Heart left ventricle (tissue), 16 donors: ENCODE measurements around the gene CSNK1G1. TPM values are rescaled to one million over a fixed set of nuclear protein-coding genes. Genes with fewer than 3 reads are reported as not detected.

Source experiments
- ATAC-seq, 4 donors: fragments of 200-7000 bp; cut with Tn5 transposase; one replicate each; pipeline ENCODE4 v1.9.1; 2020 to 2022; ENCODE audit warnings: moderate library complexity in 4 of 4, mild to moderate bottlenecking in 3 of 4, moderate number of reproducible peaks in 1 of 4
- DNase-seq, 5 donors: peaks; one replicate each; pipeline ENCODE4 v3.0.0-alpha.2; 2020
- H3K27ac ChIP-seq, 12 donors: fragments of 200-600 bp; sonication (generic) in 4 of 12; one replicate each; pipeline versions ENCODE4 v1.5.0 to v1.8.0; 2016 to 2022; ENCODE audit warnings: mild to moderate bottlenecking in 2 of 12
- H3K27me3 ChIP-seq, 9 donors: fragments of 200-600 bp; sonication (generic) in 2 of 9; one replicate each; pipeline versions ENCODE4 v1.5.1 to v1.8.0; 2016 to 2022; ENCODE audit warnings: mild to moderate bottlenecking in 3 of 9
- H3K36me3 ChIP-seq, 9 donors: fragments of 200-600 bp; sonication (generic) in 2 of 9; one replicate each; pipeline versions ENCODE4 v1.5.0 to v1.8.0; 2018 to 2022; ENCODE audit warnings: mild to moderate bottlenecking in 2 of 9
- H3K4me1 ChIP-seq, 12 donors: fragments of 200-600 bp; sonication (generic) in 4 of 12; one replicate each; pipeline versions ENCODE4 v1.5.0 to v1.8.0; 2016 to 2022; ENCODE audit warnings: mild to moderate bottlenecking in 3 of 12
- H3K4me3 ChIP-seq, 12 donors: fragments of 200-600 bp; sonication (generic) in 4 of 12; one replicate each; pipeline versions ENCODE4 v1.5.0 to v1.8.0; 2017 to 2022; ENCODE audit warnings: mild to moderate bottlenecking in 9 of 12, moderate library complexity in 4 of 12
- H3K9me3 ChIP-seq, 12 donors: fragments of 200-600 bp; sonication (generic) in 4 of 12; one replicate each; pipeline versions ENCODE4 v1.5.0 to v1.8.0; 2016 to 2022; ENCODE audit warnings: mild to moderate bottlenecking in 1 of 12
- CTCF ChIP-seq, 12 donors: fragments of 200-600 bp; sonication (generic) in 4 of 12; IDR thresholded peaks; one replicate each; pipeline versions ENCODE4 v1.5.0 to v1.8.0; 2018 to 2022; ENCODE audit warnings: antibody characterized with exemption in 12 of 12, mild to moderate bottlenecking in 5 of 12
- POLR2A ChIP-seq, 2 donors: fragments of 450-650 bp; IDR thresholded peaks; one replicate each; pipeline ENCODE4 v1.6.1; 2017; ENCODE audit warnings: antibody characterized with exemption in 2 of 2, mild to moderate bottlenecking in 2 of 2, moderate library complexity in 2 of 2
- WGBS, 4 donors: extraction: QIAGEN DNeasy Blood & Tissue Kit in 2 of 4; methylation state at CpG; one replicate each; pipeline versions ENCODE4 v1.1.5 to v1.1.7; 2013 to 2018; 5-methylcytosine and 5-hydroxymethylcytosine counted together
- intact Hi-C, 10 donors: fragments of 100-400 bp; cut with DNase I; formaldehyde crosslinking; loops; one replicate each; pipeline versions ENCODE4 v1.11.1 to v1.14.2; 2022
- polyA plus RNA-seq, 2 donors: library from polyadenylated mRNA; stranded (reverse); fragments of 200-250 nt; gene quantifications; one replicate each; pipeline ENCODE4 v1.2.3, GENCODE V29; 2013
- total RNA-seq, 9 donors: library from RNA; depleted of rRNA in 2 of 9; stranded (reverse); fragments of >200 nt in 2 of 9; fragmentation: NEBNext Ultra II Directional in 3 of 9; extraction: Animal tissue kit (Norgen Biotek cat#: 25700) in 3 of 9; gene quantifications; one replicate each; pipeline versions ENCODE4 v1.1.0 to v1.2.4, GENCODE V29; 2016 to 2023
- donor health status: ischemic (EF 13 %, LVEDD 7.1; RV severe dilation, severe dysfunction).
- donor health status: healthy with polysubstance abuse.
- donor health status: DM: no; HTN: yes; CAD: no.
- donor health status: DM: no; HTN: no; CAD: no.
- donor health status: ischemic (EF 25% LVEDD 6.9; RV normal size, moderate dysfunction).
- donor health status: ischemic (EF 25% LVEDD 5.7; RV mildly dilated, moderate dysfunction).
- donor health status: healthy.
- donor health status: DM: yes; HTN: yes; CAD: no.
- donor health status: ischemic (EF 35%, LVEDD 5.7; RV mildly dilated, moderate dysfunction).
- donor health status: nonischemic (EF 11% LVEDD 7.7; RV severe dilation, severe dysfunction).
- donor health status: DM: yes; HTN: yes; CAD: no.
- donor health status: PGD.
- donor health status: ischemic (EF 29% LVEDD 5.4; RV normal size, mild dysfunction).
- donor health status: nonischemic (EF 23%, LVEDD 6.1; RV moderate dilation, normal function).

Gene CSNK1G1
- total and polyA plus RNA-seq, 11 donors, result 1.4 to 15.0 (median 7.4) TPM

- H3K27ac ChIP-seq, result no peak overlapping the region
- ATAC-seq, result no peak
- no peaks in the 10 kb centered on the region for H3K27me3 ChIP-seq
- intact Hi-C loops, result no loop called here
- DNase-seq, result no peak
- peaks cover 0 to 8% (median 0%) of the 10 kb centered on the region in 9 donors for H3K36me3 ChIP-seq
- H3K4me3 ChIP-seq, result no peak overlapping the region
- TF ChIP-seq POLR2A (IDR thresholded peaks at IDR 0.05), result no peak
- TF ChIP-seq CTCF (IDR thresholded peaks at IDR 0.05), result no peak
- 75 to 95% (median 89%) methylated on average over 2 of the region's 2 CpGs for WGBS, 4 donors
- no peaks in the 10 kb centered on the region for H3K9me3 ChIP-seq
- peaks cover 0 to 30% (median 10%) of the 10 kb centered on the region in 12 donors for H3K4me1 ChIP-seq
Measured at GRCh38 chr15:64251121-64251520, 104.9 kb downstream of the CSNK1G1 start.

- no peak for ATAC-seq
- TF ChIP-seq POLR2A (IDR thresholded peaks at IDR 0.05) (no peak), CTCF (IDR thresholded peaks at IDR 0.05) (no peak)
Measured at GRCh38 chr15:64249883-64250575, 105.9 kb downstream of the CSNK1G1 start.

GRCh38 chr15:64249406-64249805, 106.6 kb downstream of the CSNK1G1 start:
- Histone ChIP-seq H3K27ac (no peak overlapping the region), H3K36me3 (peaks cover 0 to 8% (median 0%) of the 10 kb centered on the region in 9 donors), H3K4me3 (no peak overlapping the region), H3K27me3 (no peaks in the 10 kb centered on the region), H3K4me1 (peaks cover 0 to 30% (median 10%) of the 10 kb centered on the region in 12 donors), H3K9me3 (no peaks in the 10 kb centered on the region)
- intact Hi-C loops, result no loop called here
- no peak for DNase-seq
- TF ChIP-seq CTCF (IDR thresholded peaks at IDR 0.05), result no peak
- no peak for TF ChIP-seq POLR2A (IDR thresholded peaks at IDR 0.05)
- WGBS, 4 donors, result 86 to 97% (median 94%) methylated on average over 3 of the region's 3 CpGs
- no peak for ATAC-seq

More at GRCh38 chr15:64249883-64250575, 105.9 kb downstream of the CSNK1G1 start:
- DNase-seq, result no peak
- Histone ChIP-seq H3K4me1 (peaks cover 0 to 30% (median 10%) of the 10 kb centered on the region in 12 donors), H3K36me3 (peaks cover 0 to 8% (median 0%) of the 10 kb centered on the region in 9 donors), H3K9me3 (no peaks in the 10 kb centered on the region), H3K27ac (no peak overlapping the region), H3K27me3 (no peaks in the 10 kb centered on the region), H3K4me3 (no peak overlapping the region)
- intact Hi-C loops, result no loop called here

- DNase-seq, result no peak
- peak; percentile 72 to 86 (median 78) for ATAC-seq
- Histone ChIP-seq H3K27ac (peak overlapping the region in 10 of 12 donors; percentile 3 to 62 (median 50)), H3K36me3 (peaks cover 0 to 8% (median 0%) of the 10 kb centered on the region in 9 donors), H3K27me3 (no peaks in the 10 kb centered on the region), H3K9me3 (no peaks in the 10 kb centered on the region), H3K4me3 (no peak overlapping the region), H3K4me1 (peaks cover 0 to 30% (median 10%) of the 10 kb centered on the region in 12 donors)
- intact Hi-C loops, result no loop called here
- TF ChIP-seq POLR2A (IDR thresholded peaks at IDR 0.05), result no peak
- no peak for TF ChIP-seq CTCF (IDR thresholded peaks at IDR 0.05)
- 52 to 73% (median 58%) methylated on average over 2 of the region's 2 CpGs for WGBS, 4 donors
Measured at GRCh38 chr15:64247906-64248541, 107.9 kb downstream of the CSNK1G1 start.
